Suprapubic skin (tissue), 4 donors: ENCODE results near the gene TRPV6. TPM values are rescaled to one million over a fixed set of nuclear protein-coding genes. Genes with fewer than 3 reads are reported as not detected.

Experiments
- DNase-seq, 2 donors: peaks; one replicate each; pipeline ENCODE4 v3.0.0-alpha.2; 2019; ENCODE audit warnings: low spot score in 2 of 2
- H3K27ac ChIP-seq: fragments of 200-600 bp; sonication (generic); one replicate; pipeline ENCODE4 v1.5.1; 2019
- H3K27me3 ChIP-seq: fragments of 200-600 bp; sonication (generic); one replicate; pipeline ENCODE4 v1.5.1; 2019
- H3K36me3 ChIP-seq: fragments of 200-600 bp; sonication (generic); one replicate; pipeline ENCODE4 v1.5.1; 2019
- H3K4me1 ChIP-seq: fragments of 200-600 bp; sonication (generic); one replicate; pipeline ENCODE4 v1.5.1; 2019
- H3K4me3 ChIP-seq: fragments of 200-600 bp; sonication (generic); one replicate; pipeline ENCODE4 v1.5.1; 2019; ENCODE audit warnings: mild to moderate bottlenecking
- H3K9me3 ChIP-seq: fragments of 200-600 bp; sonication (generic); one replicate; pipeline ENCODE4 v1.5.1; 2019
- EP300 ChIP-seq: sonication (generic); formaldehyde crosslinking; IDR thresholded peaks from one replicate; pipeline ENCODE4 v1.6.1; 2017; ENCODE audit warnings: antibody characterized with exemption
- POLR2A ChIP-seq, 2 donors: fragments of 450-650 bp; IDR thresholded peaks; one replicate each; pipeline ENCODE4 v1.6.1; 2017; ENCODE audit warnings: antibody characterized with exemption in 2 of 2, mild to moderate bottlenecking in 2 of 2, moderate library complexity in 2 of 2
- POLR2AphosphoS5 ChIP-seq, 3 donors: sonication (generic); formaldehyde crosslinking; IDR thresholded peaks; one replicate each; pipeline ENCODE4 v1.6.1; 2017; ENCODE audit warnings: antibody characterized with exemption in 3 of 3
- WGBS: methylation state at CpG from one replicate; pipeline ENCODE4 v1.1.5; 2018; 5-methylcytosine and 5-hydroxymethylcytosine counted together
- total RNA-seq, 4 donors: library from RNA; depleted of rRNA; stranded (reverse); fragments of >200 nt; gene quantifications; one replicate each; pipeline ENCODE4 v1.1.0, GENCODE V29; 2016
- TF ChIP-seq, protein P1 (sequence below), 2 donors: fragments of 200-600 bp in 1 of 2; fragments of 450-650 bp in 1 of 2; sonication (generic) in 1 of 2; IDR thresholded peaks; one replicate each; pipeline ENCODE4 v1.5.1; 2016 to 2019; ENCODE audit warnings: antibody characterized with exemption in 2 of 2, mild to moderate bottlenecking in 1 of 2, moderate library complexity in 1 of 2

The TRPV6 gene
- total RNA-seq, 4 donors from 2014 or later = 7.5 to 34.8 (median 15.0) TPM

DNA sequence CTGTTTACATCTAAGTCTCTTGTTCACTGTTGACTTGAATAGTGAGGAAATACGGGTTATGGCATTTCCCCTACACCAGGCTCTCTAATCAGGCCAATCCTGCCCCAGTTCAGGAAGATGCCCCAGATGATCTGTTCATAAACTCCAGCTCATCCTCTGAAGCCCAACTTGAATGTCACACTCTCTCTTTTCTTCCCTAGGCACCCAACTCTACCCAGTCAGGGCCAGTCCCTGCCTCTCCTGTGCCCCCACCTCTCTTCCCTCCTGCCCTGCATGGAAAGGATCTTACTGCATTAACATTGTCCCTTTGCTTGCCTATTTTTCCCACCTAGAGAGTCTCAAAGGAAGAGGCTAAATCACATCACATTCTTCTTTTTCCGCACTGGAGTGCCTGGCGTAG, 10.6 kb upstream of the TRPV6 start:
- Histone ChIP-seq H3K4me1 (peaks cover 22% of the 10 kb centered on the region), H3K27ac (no peak overlapping the region), H3K4me3 (no peak overlapping the region), H3K36me3 (no peaks in the 10 kb centered on the region), H3K9me3 (no peaks in the 10 kb centered on the region), H3K27me3 (peaks cover 4% of the 10 kb centered on the region)
- DNase-seq = peak in 1 of 2 donors; percentile 32
- TF ChIP-seq POLR2A (IDR thresholded peaks at IDR 0.05) (no peak), POLR2AphosphoS5 (IDR thresholded peaks at IDR 0.05) (no peak), EP300 (no peak)
- TF ChIP-seq, protein P1, sequence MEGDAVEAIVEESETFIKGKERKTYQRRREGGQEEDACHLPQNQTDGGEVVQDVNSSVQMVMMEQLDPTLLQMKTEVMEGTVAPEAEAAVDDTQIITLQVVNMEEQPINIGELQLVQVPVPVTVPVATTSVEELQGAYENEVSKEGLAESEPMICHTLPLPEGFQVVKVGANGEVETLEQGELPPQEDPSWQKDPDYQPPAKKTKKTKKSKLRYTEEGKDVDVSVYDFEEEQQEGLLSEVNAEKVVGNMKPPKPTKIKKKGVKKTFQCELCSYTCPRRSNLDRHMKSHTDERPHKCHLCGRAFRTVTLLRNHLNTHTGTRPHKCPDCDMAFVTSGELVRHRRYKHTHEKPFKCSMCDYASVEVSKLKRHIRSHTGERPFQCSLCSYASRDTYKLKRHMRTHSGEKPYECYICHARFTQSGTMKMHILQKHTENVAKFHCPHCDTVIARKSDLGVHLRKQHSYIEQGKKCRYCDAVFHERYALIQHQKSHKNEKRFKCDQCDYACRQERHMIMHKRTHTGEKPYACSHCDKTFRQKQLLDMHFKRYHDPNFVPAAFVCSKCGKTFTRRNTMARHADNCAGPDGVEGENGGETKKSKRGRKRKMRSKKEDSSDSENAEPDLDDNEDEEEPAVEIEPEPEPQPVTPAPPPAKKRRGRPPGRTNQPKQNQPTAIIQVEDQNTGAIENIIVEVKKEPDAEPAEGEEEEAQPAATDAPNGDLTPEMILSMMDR (IDR thresholded peaks at IDR 0.05) = no peak
- 93% methylated on average over 3 of the region's 3 CpGs for WGBS

DNA sequence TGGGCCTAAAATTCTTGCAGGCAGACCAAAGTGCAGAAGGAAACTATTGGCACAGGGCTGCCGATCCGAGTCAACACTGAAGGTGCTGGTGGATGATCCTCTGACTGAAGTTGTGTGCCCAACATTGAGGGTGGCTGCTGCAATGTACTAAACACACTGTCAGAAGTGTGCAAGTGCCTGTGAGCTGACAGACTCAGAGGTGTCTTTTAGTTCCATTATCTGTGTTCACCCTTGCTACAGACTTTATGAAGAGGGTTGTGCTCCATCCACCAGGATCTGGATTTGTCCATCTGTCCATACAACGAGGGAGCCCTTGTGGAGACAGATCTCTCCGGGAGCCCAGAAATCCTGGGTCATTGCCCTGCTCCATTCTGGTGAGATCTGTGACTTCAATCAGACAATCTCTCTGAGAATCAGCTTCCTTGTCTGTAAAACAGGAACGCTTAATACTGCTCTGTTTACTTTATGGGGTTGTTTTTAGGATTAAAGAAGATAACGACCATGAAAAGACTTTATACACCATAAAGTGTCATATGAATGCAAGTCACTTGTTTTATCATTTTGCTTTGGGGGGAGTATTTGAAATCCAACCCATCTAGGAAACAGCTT, 9.5 kb upstream of the TRPV6 start:
- Histone ChIP-seq H3K4me3 (no peak overlapping the region), H3K27me3 (peaks cover 4% of the 10 kb centered on the region), H3K4me1 (peaks cover 16% of the 10 kb centered on the region), H3K27ac (no peak overlapping the region), H3K9me3 (no peaks in the 10 kb centered on the region), H3K36me3 (no peaks in the 10 kb centered on the region)
- no peak for TF ChIP-seq POLR2AphosphoS5 (IDR thresholded peaks at IDR 0.05)
- TF ChIP-seq POLR2A (IDR thresholded peaks at IDR 0.05) = no peak
- TF ChIP-seq EP300 = no peak
- TF ChIP-seq, protein P1 (IDR thresholded peaks at IDR 0.05) = no peak
- DNase-seq = peak in 1 of 2 donors; percentile 32
- WGBS = 68% methylated on average over 6 of the region's 6 CpGs

DNA sequence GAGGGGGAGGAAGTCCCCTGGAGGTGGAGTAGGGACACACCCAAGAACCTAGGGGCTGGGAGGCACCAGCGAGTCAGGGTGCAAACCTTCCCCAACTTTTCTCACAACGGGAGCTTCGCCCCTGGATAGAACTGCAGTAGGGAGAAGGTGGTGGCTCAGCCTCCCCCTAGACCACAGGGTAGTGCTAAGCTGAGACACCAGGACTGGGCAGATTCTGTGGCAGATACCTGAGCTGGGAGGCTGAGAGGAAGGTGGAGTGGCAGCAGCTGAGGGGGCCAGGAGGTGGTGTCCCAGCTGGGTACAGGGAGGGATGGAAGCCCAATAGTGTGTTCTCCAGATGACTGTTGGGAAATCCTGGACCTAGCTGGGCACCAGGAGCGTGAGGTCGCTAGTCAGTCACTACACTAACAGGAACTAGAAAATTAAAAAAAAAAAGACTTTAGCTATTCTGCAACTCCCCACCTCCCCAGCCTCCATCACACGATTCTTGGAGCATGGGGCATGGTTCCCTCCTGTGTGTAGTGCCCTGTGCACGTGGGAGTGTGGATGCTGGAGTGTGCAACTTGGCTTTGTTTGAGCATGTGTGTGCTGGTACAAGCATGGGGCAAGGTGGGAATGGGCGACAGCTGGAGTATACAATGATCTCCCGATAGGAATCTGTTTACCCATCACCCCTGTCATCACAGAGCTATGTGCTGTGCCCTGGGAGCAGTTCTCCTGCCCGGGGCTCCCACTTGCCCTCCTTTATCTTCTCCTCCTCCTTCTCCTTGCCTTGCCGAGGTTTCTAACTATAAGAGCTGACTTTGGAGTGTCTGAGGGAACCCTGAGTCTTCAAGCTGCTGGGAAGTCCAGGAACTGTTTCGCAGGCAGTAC, 8.8 kb upstream of the TRPV6 start:
- H3K27ac ChIP-seq = no peak overlapping the region
- H3K36me3 ChIP-seq = no peaks in the 10 kb centered on the region
- H3K4me1 ChIP-seq = peaks cover 16% of the 10 kb centered on the region
- DNase-seq = peak in 1 of 2 donors; percentile 54
- no peak for TF ChIP-seq POLR2A (IDR thresholded peaks at IDR 0.05)
- no peak for TF ChIP-seq POLR2AphosphoS5 (IDR thresholded peaks at IDR 0.05)
- TF ChIP-seq EP300 = no peak
- TF ChIP-seq, protein P1 (IDR thresholded peaks at IDR 0.05) = no peak
- no peaks in the 10 kb centered on the region for H3K9me3 ChIP-seq
- WGBS = 61% methylated on average over 11 of the region's 12 CpGs
- H3K27me3 ChIP-seq = peaks cover 4% of the 10 kb centered on the region
- no peak overlapping the region for H3K4me3 ChIP-seq

DNA sequence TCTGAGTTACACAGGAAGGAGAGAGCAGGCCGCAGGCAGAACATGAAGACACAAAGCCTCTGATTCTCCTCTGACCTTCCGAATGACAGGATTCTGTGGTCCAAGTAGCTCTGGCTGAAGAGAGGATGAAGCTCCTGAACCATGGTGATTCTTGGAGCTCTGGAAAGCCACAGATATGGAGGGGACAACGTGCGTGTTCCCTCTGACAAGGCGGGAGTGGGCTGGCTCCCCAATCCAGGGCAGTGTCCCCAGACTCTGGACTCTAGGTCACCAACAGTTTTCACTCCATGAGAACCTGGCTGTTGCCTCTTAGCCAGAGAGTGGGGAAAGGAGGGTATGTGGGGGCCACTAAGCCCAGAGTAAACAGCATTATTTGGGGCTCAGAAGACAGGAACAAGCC, 7.4 kb upstream of the TRPV6 start:
- Histone ChIP-seq H3K27ac (no peak overlapping the region), H3K4me1 (peaks cover 7% of the 10 kb centered on the region), H3K9me3 (no peaks in the 10 kb centered on the region), H3K36me3 (no peaks in the 10 kb centered on the region), H3K27me3 (peaks cover 4% of the 10 kb centered on the region), H3K4me3 (no peak overlapping the region)
- 86% methylated on average over 4 of the region's 5 CpGs for WGBS
- TF ChIP-seq EP300 (no peak), POLR2A (IDR thresholded peaks at IDR 0.05) (no peak), POLR2AphosphoS5 (IDR thresholded peaks at IDR 0.05) (no peak)
- TF ChIP-seq, protein P1 (IDR thresholded peaks at IDR 0.05) = no peak
- peak in 1 of 2 donors; percentile 56 for DNase-seq

DNA sequence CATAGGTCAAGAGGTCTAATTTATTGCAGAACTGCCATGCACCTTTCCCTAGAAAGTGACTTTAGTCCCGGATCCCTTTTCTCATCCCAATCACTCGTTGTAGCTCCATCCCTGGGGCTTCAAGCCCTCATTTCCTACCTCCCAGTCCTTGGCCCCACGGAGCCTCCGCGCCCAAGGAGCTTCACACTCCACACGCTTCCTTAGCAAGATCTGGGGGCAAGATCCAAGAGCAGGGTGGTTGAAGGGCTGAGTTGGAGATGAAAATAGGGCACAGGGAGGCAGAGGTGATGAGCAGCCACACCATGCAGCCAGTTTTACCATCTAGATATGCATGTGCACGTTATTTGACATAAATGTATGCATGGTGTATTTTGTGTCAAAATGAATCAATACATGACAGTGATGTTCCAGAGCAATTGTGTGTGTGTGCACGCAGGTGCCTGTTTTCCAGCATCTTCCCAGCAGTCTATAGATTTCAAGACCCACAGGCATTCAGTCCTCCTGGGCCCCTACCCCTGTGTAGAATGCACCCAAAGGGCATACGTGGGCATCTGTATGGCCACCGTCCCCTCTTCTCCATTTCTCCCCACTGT, 6.0 kb upstream of the TRPV6 start:
- no peak for TF ChIP-seq EP300
- TF ChIP-seq POLR2A (IDR thresholded peaks at IDR 0.05) = no peak
- TF ChIP-seq POLR2AphosphoS5 (IDR thresholded peaks at IDR 0.05) = no peak
- TF ChIP-seq, protein P1 (IDR thresholded peaks at IDR 0.05) = no peak
- Histone ChIP-seq H3K4me3 (no peak overlapping the region), H3K27ac (no peak overlapping the region), H3K4me1 (peaks cover 7% of the 10 kb centered on the region), H3K36me3 (no peaks in the 10 kb centered on the region), H3K27me3 (peaks cover 4% of the 10 kb centered on the region), H3K9me3 (no peaks in the 10 kb centered on the region)
- peak in 1 of 2 donors; percentile 26 for DNase-seq
- 87% methylated on average over 10 of the region's 10 CpGs for WGBS
